A673 (cell line): ENCODE data around the gene BEND5.

Source experiments
- EZH2 ChIP-seq: fragments of 200-600 bp; sonication (generic); IDR thresholded peaks from 2 replicates; pipeline ENCODE4 v1.6.1; 2017; ENCODE audit warnings: borderline replicate concordance, low read depth, mild to moderate bottlenecking, mixed read lengths, antibody characterized with exemption, low read length; ENCODE audit not compliant: poor library complexity, severe bottlenecking
- TF ChIP-seq, protein P1 (sequence below): fragments of 300-800, 200-600 bp; sonication (generic); conservative IDR thresholded peaks from 2 replicates; pipeline ENCODE4 v1.5.1; 2017; ENCODE audit warnings: low read depth, mild to moderate bottlenecking, antibody characterized with exemption, low read length, moderate library complexity, mixed read lengths

DNA sequence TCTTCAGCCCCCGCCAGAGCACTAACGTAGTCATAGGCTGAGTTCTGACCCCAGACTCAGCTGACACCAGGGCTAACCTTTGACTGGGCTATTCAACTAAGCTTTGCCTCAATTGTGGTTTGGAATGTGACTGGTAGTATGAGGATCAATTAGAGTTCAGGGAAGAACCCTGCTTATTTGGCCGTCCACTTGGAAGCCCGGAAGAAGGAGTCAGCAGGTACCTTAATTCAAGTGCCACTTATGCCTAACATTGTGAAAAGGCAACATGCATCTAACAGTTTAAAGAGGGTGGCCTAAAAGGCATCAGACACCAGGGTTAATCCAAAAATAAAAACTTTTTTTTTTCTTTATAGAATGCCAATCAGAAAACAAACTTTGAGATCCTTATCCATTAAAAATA, 92.3 kb downstream of the BEND5 start:
- TF ChIP-seq, protein P1, sequence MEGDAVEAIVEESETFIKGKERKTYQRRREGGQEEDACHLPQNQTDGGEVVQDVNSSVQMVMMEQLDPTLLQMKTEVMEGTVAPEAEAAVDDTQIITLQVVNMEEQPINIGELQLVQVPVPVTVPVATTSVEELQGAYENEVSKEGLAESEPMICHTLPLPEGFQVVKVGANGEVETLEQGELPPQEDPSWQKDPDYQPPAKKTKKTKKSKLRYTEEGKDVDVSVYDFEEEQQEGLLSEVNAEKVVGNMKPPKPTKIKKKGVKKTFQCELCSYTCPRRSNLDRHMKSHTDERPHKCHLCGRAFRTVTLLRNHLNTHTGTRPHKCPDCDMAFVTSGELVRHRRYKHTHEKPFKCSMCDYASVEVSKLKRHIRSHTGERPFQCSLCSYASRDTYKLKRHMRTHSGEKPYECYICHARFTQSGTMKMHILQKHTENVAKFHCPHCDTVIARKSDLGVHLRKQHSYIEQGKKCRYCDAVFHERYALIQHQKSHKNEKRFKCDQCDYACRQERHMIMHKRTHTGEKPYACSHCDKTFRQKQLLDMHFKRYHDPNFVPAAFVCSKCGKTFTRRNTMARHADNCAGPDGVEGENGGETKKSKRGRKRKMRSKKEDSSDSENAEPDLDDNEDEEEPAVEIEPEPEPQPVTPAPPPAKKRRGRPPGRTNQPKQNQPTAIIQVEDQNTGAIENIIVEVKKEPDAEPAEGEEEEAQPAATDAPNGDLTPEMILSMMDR: no peak
- TF ChIP-seq EZH2: no peak
